Adrenal gland (tissue), 12 donors: ENCODE measurements around the gene PPP2R5C. TPM values are rescaled to one million over a fixed set of nuclear protein-coding genes. Genes with fewer than 3 reads are reported as not detected.

ENCODE experiments used
- DNase-seq, 7 donors: peaks; one replicate each; pipeline ENCODE4 v3.0.0-alpha.2; 2019 to 2020
- H3K27ac ChIP-seq, 5 donors: fragments of 200-600 bp; sonication (generic) in 4 of 5; 1 replicate in 3 of 5; 2 replicates in 2 of 5; pipeline versions ENCODE4 v1.5.1 to v1.8.0; 2016 to 2020; ENCODE audit warnings: mild to moderate bottlenecking in 1 of 5
- H3K27me3 ChIP-seq: fragments of 200-600 bp; 2 replicates; pipeline ENCODE4 v1.8.0; 2021
- H3K36me3 ChIP-seq, 2 donors: fragments of 200-600 bp; replicated peaks in 1 of 2; 1 replicate in 1 of 2; 2 replicates in 1 of 2; pipeline versions ENCODE4 v1.5.1 to v1.8.0; 2018 to 2022
- H3K4me1 ChIP-seq, 2 donors: fragments of 200-600 bp; replicated peaks in 1 of 2; 1 replicate in 1 of 2; 2 replicates in 1 of 2; pipeline versions ENCODE4 v1.5.1 to v1.8.0; 2018 to 2021
- H3K4me3 ChIP-seq, 4 donors: fragments of 200-600 bp; sonication (generic) in 3 of 4; one replicate each; pipeline ENCODE4 v1.5.1; 2016 to 2018
- H3K9me3 ChIP-seq, 3 donors: fragments of 200-600 bp; sonication (generic) in 1 of 3; replicated peaks in 1 of 3; 1 replicate in 2 of 3; 2 replicates in 1 of 3; pipeline versions ENCODE4 v1.5.1 to v1.8.0; 2016 to 2021
- POLR2A ChIP-seq, 2 donors: fragments of 450-650 bp; IDR thresholded peaks; one replicate each; pipeline ENCODE4 v1.6.1; 2017; ENCODE audit warnings: antibody characterized with exemption in 2 of 2, mild to moderate bottlenecking in 2 of 2, moderate library complexity in 1 of 2
- WGBS, 4 donors: extraction: QIAGEN DNeasy Blood & Tissue Kit in 2 of 4; methylation state at CpG; one replicate each; pipeline versions ENCODE4 v1.1.5 to v1.1.7; 2013 to 2017; 5-methylcytosine and 5-hydroxymethylcytosine counted together
- intact Hi-C, 2 donors: fragments of 100-400 bp; cut with DNase I; formaldehyde crosslinking; loops; one replicate each; pipeline versions ENCODE4 v1.14.1 to v1.15.0; 2022 to 2023
- polyA plus RNA-seq, 3 donors: library from polyadenylated mRNA; stranded (reverse); fragments of 200-250 nt in 2 of 3; fragments of 350-450 nt in 1 of 3; fragmentation: Illumina TruSeq in 1 of 3; extraction: RNeasy Lipid Tissue Mini Kit (QIAGEN cat#74804) in 1 of 3; gene quantifications; one replicate each; pipeline ENCODE4 v1.2.3, GENCODE V29; 2013 to 2014
- total RNA-seq, 9 donors: library from RNA; depleted of rRNA in 4 of 9; stranded (reverse); fragments of >200 nt in 4 of 9; fragments of 120-200 nt in 1 of 9; fragmentation: NEBNext Ultra II Directional in 1 of 9; extraction: Animal tissue kit (Norgen Biotek cat#: 25700) in 1 of 9; gene quantifications; one replicate each; pipeline versions ENCODE4 v1.1.0 to v1.2.4, GENCODE V29; 2013 to 2023
- TF ChIP-seq, protein P1 (sequence below), 6 experiments: fragments of 450-650 bp in 4 of 6; fragments of 200-600 bp in 2 of 6; sonication (generic) in 1 of 6; IDR thresholded peaks; 1 replicate in 5 of 6; 2 replicates in 1 of 6; pipeline versions ENCODE4 v1.5.1 to v1.8.0; 2016 to 2021; ENCODE audit warnings: antibody characterized with exemption in 6 of 6, mild to moderate bottlenecking in 2 of 6, moderate library complexity in 1 of 6
- donor health status: healthy with polysubstance abuse.
- donor health status: Bipolar disorder and iron deficiency.
- donor health status: DM: yes; HTN: yes; CAD: no.
- donor health status: DM: no; HTN: no; CAD: no.
- donor health status: DM: no; HTN: no; CAD: no.
- donor health status: DM: yes; HTN: yes; CAD: no.

The PPP2R5C gene
- total and polyA plus RNA-seq, 12 donors, result 66.5 to 216 (median 134) TPM

GRCh38 chr14:101856536-101856935, 95.0 kb downstream of the PPP2R5C start:
- H3K4me3 ChIP-seq, result no peak overlapping the region
- TF ChIP-seq POLR2A (IDR thresholded peaks at IDR 0.05), result no peak
- TF ChIP-seq, protein P1, sequence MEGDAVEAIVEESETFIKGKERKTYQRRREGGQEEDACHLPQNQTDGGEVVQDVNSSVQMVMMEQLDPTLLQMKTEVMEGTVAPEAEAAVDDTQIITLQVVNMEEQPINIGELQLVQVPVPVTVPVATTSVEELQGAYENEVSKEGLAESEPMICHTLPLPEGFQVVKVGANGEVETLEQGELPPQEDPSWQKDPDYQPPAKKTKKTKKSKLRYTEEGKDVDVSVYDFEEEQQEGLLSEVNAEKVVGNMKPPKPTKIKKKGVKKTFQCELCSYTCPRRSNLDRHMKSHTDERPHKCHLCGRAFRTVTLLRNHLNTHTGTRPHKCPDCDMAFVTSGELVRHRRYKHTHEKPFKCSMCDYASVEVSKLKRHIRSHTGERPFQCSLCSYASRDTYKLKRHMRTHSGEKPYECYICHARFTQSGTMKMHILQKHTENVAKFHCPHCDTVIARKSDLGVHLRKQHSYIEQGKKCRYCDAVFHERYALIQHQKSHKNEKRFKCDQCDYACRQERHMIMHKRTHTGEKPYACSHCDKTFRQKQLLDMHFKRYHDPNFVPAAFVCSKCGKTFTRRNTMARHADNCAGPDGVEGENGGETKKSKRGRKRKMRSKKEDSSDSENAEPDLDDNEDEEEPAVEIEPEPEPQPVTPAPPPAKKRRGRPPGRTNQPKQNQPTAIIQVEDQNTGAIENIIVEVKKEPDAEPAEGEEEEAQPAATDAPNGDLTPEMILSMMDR (IDR thresholded peaks at IDR 0.05), result no peak
- WGBS, 4 donors, result 77 to 83% (median 82%) methylated on average over 4 of the region's 4 CpGs
- no peak for DNase-seq
- H3K4me1 ChIP-seq, result peaks cover 8 to 66% of the 10 kb centered on the region in 2 donors
- H3K27ac ChIP-seq, result no peak overlapping the region
- H3K9me3 ChIP-seq, result no peaks in the 10 kb centered on the region
- H3K27me3 ChIP-seq, result no peaks in the 10 kb centered on the region
- peaks cover 0 to 10% of the 10 kb centered on the region in 2 donors for H3K36me3 ChIP-seq
- intact Hi-C loops, result no loop called here

DNA sequence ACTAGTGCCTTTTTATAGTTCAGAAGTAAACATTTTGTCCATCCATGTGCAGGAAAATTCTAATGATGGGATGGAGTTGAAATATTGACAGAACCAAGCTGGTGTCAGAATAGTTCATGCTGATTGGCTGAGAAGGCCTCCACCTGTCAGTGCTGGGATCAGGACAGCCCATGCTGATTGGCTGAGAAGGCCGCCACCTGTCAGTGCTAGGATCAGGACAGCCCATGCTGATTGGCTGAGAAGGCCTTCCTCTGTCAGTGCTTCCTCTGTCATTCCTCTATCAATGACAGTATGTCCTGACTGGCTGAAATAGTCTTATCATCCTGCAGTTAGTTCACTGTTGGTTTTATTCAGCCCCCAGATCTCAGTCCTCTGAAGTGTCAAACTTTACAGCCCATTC, 95.7 kb downstream of the PPP2R5C start:
- no peak overlapping the region for H3K27ac ChIP-seq
- no peaks in the 10 kb centered on the region for H3K27me3 ChIP-seq
- H3K4me3 ChIP-seq, result no peak overlapping the region
- TF ChIP-seq, protein P1 (IDR thresholded peaks at IDR 0.05), result no peak
- no peak for TF ChIP-seq POLR2A (IDR thresholded peaks at IDR 0.05)
- whole genome bisulfite sequencing, 4 donors, result 83 to 100% (median 100%) methylated on average over 1 of the region's 1 CpG
- peaks cover 0 to 10% of the 10 kb centered on the region in 2 donors for H3K36me3 ChIP-seq
- H3K4me1 ChIP-seq, result peaks cover 8 to 63% of the 10 kb centered on the region in 2 donors
- intact Hi-C loops, result no loop called here
- no peaks in the 10 kb centered on the region for H3K9me3 ChIP-seq
- no peak for DNase-seq

DNA sequence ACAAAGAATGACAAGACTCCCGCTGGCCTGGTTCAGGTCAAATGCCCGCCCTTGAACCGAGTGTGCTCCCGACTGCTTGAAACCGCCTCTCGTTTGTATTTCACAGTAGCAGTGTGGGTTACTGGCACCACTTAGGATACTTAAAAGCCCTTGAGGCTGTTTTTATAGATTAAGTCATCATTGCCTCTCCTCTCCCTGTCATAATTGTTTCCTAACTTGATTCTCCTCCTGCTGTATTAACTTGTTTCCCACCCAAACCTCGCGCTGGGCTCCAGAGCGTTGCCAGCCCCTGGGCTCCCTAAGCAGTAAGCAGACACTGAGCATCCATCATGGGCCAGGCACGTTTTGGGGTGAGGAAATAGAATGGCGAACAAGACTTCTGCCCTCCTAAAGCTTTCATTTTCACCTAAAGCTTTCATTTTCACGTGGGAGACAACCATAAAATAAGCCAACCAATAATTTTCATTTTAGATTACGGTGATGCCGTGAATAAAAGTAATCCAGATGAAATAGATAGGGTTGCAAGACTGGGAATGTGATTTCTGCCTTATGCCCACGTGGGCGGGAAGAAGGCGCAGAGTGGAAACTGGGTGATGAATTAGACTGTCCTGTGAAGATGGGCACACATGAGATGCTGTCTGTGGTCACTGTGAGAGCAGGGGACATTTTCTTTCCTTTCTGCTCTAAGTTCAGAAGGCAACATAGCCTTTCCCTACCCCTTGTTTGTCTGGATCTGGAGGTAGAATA, 97.5 kb downstream of the PPP2R5C start:
- Histone ChIP-seq H3K9me3 (no peaks in the 10 kb centered on the region), H3K4me1 (peaks cover 8 to 54% of the 10 kb centered on the region in 2 donors)
- 67 to 72% (median 68%) methylated on average over 17 of the region's 17 CpGs for WGBS, 4 donors

DNA sequence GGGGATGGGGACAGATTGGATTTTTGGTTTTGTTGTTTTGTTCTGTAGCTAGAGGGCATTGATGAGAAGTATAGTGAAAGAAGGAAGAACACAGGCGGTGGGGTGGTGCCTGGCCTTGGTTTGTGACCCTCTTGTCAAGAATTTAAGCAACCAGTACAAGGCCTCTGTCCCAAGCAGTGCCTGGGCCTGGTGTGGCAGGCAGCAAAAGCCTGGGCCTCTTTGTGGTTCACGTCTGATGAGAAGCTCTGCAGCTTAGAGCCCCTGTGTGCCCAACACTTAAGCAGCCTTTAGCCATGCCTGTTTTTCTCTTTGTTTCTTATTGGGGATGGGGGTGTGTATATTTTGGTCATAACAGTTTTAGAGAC, 98.0 kb downstream of the PPP2R5C start:
- WGBS, 4 donors, result 71 to 80% (median 72%) methylated on average over 2 of the region's 2 CpGs
- intact Hi-C loops, result no loop called here
- H3K27ac ChIP-seq, result peak overlapping the region in 3 of 5 donors; percentile 32 to 71 (median 35)
- H3K4me1 ChIP-seq, result peaks cover 8 to 49% of the 10 kb centered on the region in 2 donors
- H3K36me3 ChIP-seq, result peaks cover 0 to 13% of the 10 kb centered on the region in 2 donors
- no peaks in the 10 kb centered on the region for H3K9me3 ChIP-seq
- H3K4me3 ChIP-seq, result no peak overlapping the region
- TF ChIP-seq, protein P1 (IDR thresholded peaks at IDR 0.05), result no peak
- TF ChIP-seq POLR2A (IDR thresholded peaks at IDR 0.05), result no peak
- no peak for DNase-seq
- no peaks in the 10 kb centered on the region for H3K27me3 ChIP-seq

More for the DNA sequence above, 97.5 kb downstream of the PPP2R5C start:
- Histone ChIP-seq H3K36me3 (peaks cover 0 to 10% of the 10 kb centered on the region in 2 donors), H3K4me3 (no peak overlapping the region), H3K27me3 (no peaks in the 10 kb centered on the region), H3K27ac (peak overlapping the region in 3 of 5 donors; percentile 32 to 71 (median 35))
- DNase-seq, result peak in 5 of 7 donors; percentile 48 to 78 (median 54)
- no peak for TF ChIP-seq POLR2A (IDR thresholded peaks at IDR 0.05)
- TF ChIP-seq, protein P1 (IDR thresholded peaks at IDR 0.05), result no peak
- intact Hi-C loops, result no loop called here
